NCI-H1436 treated with DMSO at 0.1 percent for 48 hours (cell line): ENCODE measurements around the gene SHOC2.

Source experiments
- DNase-seq: peaks from one replicate; lab custom pipeline; 2025; lab: John Stamatoyannopoulos, UW

The SHOC2 gene

GRCh38 chr10:110983466-110983865 is 64.1 kb downstream of the SHOC2 start:
- no peak for DNase-seq

GRCh38 chr10:110985497-110986275 is 66.3 kb downstream of the SHOC2 start:
- DNase-seq = no peak

- no peak for DNase-seq
These were observed 69.6 kb downstream of the SHOC2 start for GRCh38 chr10:110989016-110989415.

GRCh38 chr10:110992006-110992800 is 72.8 kb downstream of the SHOC2 start:
- DNase-seq = no peak

- DNase-seq = no peak
These were observed 73.8 kb downstream of the SHOC2 start for GRCh38 chr10:110993024-110993693.

- DNase-seq = no peak
These were observed 75.1 kb downstream of the SHOC2 start for GRCh38 chr10:110994406-110995086.

- no peak for DNase-seq
These were observed 75.9 kb downstream of the SHOC2 start for GRCh38 chr10:110995301-110995700.

GRCh38 chr10:110996256-110996655 is 76.9 kb downstream of the SHOC2 start:
- DNase-seq = no peak

- no peak for DNase-seq
These were observed 84.6 kb downstream of the SHOC2 start for GRCh38 chr10:111004016-111004415.

- no peak for DNase-seq
These were observed 88.1 kb downstream of the SHOC2 start for GRCh38 chr10:111007486-111007885.

GRCh38 chr10:111015181-111015580 is 95.8 kb downstream of the SHOC2 start:
- DNase-seq = no peak

GRCh38 chr10:111017098-111017497 is 97.7 kb downstream of the SHOC2 start:
- DNase-seq = no peak

- no peak for DNase-seq
These were observed 98.6 kb downstream of the SHOC2 start for GRCh38 chr10:111018021-111018420.

GRCh38 chr10:111023060-111023459 is 103.7 kb downstream of the SHOC2 start:
- DNase-seq = no peak

GRCh38 chr10:111030042-111030750 is 110.8 kb downstream of the SHOC2 start:
- DNase-seq = no peak

- DNase-seq = no peak
These were observed 115.3 kb downstream of the SHOC2 start for GRCh38 chr10:111034598-111035310.

GRCh38 chr10:111035542-111035941 is 116.1 kb downstream of the SHOC2 start:
- DNase-seq = no peak

- DNase-seq = no peak
These were observed 118.5 kb downstream of the SHOC2 start for GRCh38 chr10:111037858-111038257.

- no peak for DNase-seq
These were observed 120.1 kb downstream of the SHOC2 start for GRCh38 chr10:111039522-111039921.

GRCh38 chr10:111057006-111057405 is 137.6 kb downstream of the SHOC2 start:
- no peak for DNase-seq
